ENCODE data around the gene SIPA1. TPM values are rescaled to one million over a fixed set of nuclear protein-coding genes. Genes with fewer than 3 reads are reported as not detected.

SIPA1 gene
- polyA plus RNA-seq, 1 experiment: 11.4 TPM

DNA sequence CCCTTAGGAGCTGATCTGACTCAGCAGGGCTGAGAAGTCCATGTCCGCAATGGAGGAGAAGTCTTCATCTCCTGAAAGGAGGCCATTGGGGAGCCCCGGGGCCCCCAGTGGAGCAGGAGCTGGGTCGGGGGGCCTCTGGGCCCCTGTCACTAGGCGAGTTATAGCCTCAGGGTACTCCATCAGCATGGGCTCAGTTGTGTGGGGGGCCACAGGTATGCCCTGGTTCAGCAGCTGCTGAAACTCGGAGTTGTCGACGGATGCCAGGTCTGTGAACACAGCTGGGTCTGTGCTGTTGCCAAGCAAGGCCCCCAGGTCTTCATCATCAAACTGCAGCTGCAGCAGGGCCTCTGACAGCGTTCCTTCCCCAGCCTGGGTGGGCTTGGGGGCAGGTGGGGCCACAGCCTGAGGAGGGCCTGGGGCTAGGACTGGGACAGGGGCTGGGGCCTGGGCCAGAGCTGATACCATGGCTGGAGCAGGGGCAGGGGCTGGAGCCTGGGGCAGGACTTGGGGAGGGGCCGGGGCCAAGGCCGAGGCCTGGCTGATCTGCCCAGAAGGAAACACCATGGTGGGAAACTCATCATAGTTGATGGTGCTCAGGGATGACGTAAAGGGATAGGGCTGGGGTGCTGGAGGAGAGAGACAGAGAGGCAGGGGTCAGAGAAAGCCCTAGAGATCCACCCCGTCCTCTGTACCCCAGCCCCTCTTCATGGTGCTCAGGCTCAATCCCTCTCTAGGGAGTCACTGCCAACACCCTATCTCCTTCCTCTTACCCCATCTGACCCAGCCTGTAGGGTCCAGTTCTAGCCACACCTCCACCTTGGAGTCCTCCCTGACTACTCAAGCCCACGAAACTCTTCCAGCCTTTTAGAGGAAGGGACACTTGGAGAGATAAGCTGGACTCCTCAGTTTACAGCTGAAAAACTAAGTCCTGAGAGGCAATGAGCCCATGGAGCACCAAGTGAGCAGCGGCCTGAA, 16.8 kb downstream of the SIPA1 start:
- CTCF ChIA-PET: no interaction called here
- peak overlapping the region; percentile 31 for H3K27ac ChIP-seq (ENCODE audit: low read depth, low read length)

DNA sequence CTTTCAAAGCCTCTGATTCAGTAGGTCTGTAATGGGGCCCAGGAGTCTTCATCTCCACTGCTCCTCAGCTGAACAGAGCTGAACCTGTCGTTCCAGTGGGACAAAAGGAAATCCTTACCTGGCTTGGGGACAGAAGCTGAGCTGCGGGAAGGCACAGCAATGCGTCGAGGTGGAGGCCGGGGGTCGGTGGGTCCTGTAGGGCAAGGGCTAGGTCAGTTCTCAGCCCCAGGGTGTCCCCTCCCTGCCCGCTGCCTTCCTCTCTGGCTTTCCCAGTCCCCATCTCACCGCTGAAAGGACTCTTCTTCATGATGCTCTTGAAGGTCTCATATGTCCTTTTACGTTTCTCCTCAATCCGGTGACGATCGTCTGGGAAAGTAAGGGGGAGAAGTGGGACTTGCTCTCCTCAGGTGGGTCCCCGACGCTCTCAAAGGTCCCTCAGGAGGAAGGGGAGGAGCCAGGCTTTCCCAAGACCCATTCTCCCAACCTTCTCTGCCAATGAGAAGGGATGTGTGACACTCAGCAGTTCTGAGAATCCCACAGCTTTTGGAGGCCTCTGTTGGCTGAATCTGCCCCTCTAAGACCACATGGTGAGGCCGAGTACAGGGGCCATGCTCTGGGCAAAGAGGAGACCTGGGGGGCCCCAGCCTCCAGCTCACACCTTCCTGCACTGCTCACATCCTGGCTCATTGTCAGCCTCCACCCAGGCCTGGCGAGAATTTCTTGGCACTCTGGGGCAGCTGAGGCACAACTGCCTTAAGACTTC, 17.9 kb downstream of the SIPA1 start:
- DNase-seq (ENCODE audit: low read depth, low spot score): no peak
- Histone ChIP-seq H3K27ac (ENCODE audit: low read depth, low read length) (no peak overlapping the region), H3K27me3 (ENCODE audit: control insufficient read depth, insufficient read depth, low read length) (no peaks in the 10 kb centered on the region), H3K4me3 (ENCODE audit: low read depth, low read length) (no peak overlapping the region), H3K9me3 (ENCODE audit: control insufficient read depth, insufficient read depth, low read length) (no peaks in the 10 kb centered on the region)
- TF ChIP-seq, protein P1, sequence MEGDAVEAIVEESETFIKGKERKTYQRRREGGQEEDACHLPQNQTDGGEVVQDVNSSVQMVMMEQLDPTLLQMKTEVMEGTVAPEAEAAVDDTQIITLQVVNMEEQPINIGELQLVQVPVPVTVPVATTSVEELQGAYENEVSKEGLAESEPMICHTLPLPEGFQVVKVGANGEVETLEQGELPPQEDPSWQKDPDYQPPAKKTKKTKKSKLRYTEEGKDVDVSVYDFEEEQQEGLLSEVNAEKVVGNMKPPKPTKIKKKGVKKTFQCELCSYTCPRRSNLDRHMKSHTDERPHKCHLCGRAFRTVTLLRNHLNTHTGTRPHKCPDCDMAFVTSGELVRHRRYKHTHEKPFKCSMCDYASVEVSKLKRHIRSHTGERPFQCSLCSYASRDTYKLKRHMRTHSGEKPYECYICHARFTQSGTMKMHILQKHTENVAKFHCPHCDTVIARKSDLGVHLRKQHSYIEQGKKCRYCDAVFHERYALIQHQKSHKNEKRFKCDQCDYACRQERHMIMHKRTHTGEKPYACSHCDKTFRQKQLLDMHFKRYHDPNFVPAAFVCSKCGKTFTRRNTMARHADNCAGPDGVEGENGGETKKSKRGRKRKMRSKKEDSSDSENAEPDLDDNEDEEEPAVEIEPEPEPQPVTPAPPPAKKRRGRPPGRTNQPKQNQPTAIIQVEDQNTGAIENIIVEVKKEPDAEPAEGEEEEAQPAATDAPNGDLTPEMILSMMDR (IDR thresholded peaks at IDR 0.05; ENCODE audit: low read depth, low read length): no peak
- CTCF ChIA-PET: no interaction called here
- POLR2A ChIA-PET: no interaction called here

More for the DNA sequence above, 16.8 kb downstream of the SIPA1 start:
- Histone ChIP-seq H3K4me3 (ENCODE audit: low read depth, low read length) (no peak overlapping the region), H3K27me3 (ENCODE audit: control insufficient read depth, insufficient read depth, low read length) (no peaks in the 10 kb centered on the region), H3K9me3 (ENCODE audit: control insufficient read depth, insufficient read depth, low read length) (no peaks in the 10 kb centered on the region)
- TF ChIP-seq, protein P1 (IDR thresholded peaks at IDR 0.05; ENCODE audit: low read depth, low read length): no peak
- POLR2A ChIA-PET: interaction anchor here (0.6 to 3.3 kb wide), 4 partner anchors 9 to 347 kb away, joined by 3 to 24 read pairs (median 4); partner anchors contain the start of genes EIF1AD, RELA and SCYL1
- DNase-seq (ENCODE audit: low read depth, low spot score): no peak

DNA sequence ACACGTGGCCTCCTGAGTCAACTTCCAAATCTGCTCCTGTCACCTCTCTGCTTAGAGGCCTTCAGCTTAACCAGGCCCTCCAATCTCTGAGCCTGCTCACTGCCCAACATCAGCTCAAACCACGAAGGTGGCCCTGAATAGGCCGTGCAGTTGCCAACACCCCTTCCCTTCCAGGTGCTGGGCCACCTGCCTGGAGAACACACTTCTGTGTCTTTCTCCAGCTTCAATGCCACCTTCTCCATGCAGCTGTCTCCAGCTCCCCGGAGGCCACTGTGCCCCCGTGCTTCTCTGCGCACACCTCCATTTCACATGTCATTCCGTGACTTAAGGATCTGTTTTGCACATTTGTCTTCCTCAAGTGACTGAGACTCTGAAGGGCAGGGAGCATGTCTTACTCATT, 19.5 kb downstream of the SIPA1 start:
- ChIA-PET CTCF (no interaction called here), POLR2A (interaction anchor here (1.2 kb wide), 2 partner anchors 19 to 42 kb away, joined by 5 read pairs; partner anchors contain the start of gene PCNX3)
- Histone ChIP-seq H3K27me3 (ENCODE audit: control insufficient read depth, insufficient read depth, low read length) (no peaks in the 10 kb centered on the region), H3K9me3 (ENCODE audit: control insufficient read depth, insufficient read depth, low read length) (no peaks in the 10 kb centered on the region), H3K27ac (ENCODE audit: low read depth, low read length) (no peak overlapping the region), H3K4me3 (ENCODE audit: low read depth, low read length) (no peak overlapping the region)
- DNase-seq (ENCODE audit: low read depth, low spot score): no peak
- TF ChIP-seq, protein P1 (IDR thresholded peaks at IDR 0.05; ENCODE audit: low read depth, low read length): no peak

DNA sequence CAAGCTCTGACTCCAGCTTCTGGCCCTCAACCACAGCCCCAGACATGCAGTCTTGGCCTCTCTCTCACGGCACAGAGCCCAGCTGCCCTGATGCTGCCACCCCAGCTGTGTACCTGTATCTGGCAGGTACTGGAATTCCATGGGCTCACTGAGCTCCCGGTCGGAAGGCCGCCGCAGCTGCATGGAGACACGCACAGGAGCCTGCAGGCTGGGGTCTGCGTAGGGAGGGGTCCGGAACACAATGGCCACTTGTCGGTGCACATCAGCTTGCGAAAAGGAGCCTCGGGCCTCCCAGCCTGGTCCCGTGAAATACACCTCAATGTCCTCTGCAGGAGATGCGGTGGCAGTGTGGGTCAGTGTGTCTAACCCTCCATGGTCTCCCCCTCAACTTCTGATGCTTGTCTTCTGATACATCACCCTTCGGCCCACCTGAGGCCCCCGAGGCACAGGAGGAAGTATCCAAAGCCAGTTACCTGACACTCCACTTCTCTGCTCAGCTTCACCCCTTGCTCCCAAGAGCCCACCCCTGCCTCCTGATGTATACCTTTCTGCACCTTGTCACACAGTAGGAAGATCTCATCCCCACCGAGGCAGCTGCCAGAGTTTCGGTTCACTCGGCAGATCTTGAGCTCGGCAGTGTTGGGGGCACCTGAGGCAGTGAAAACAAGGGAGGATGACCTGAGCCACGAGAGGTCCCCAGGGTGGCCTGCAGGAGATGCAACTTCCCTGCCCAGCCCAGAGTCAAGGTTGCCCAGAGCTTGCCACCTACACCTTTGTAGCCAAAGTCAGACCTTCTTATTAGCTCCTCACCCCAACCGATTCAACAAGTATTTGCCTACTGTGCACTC, 20.5 kb downstream of the SIPA1 start:
- TF ChIP-seq, protein P1 (IDR thresholded peaks at IDR 0.05; ENCODE audit: low read depth, low read length): no peak
- no peaks in the 10 kb centered on the region for H3K9me3 ChIP-seq (ENCODE audit: control insufficient read depth, insufficient read depth, low read length)
- POLR2A ChIA-PET: interaction anchor here (1.2 kb wide), 1 partner anchor 43 kb away, joined by 5 read pairs; the partner anchor contains the start of gene PCNX3
- CTCF ChIA-PET: interaction anchor here (0.6 kb wide), 1 partner anchor 200 kb away, joined by 4 read pairs; no protein-coding TSS in a partner anchor
- DNase-seq (ENCODE audit: low read depth, low spot score): no peak
- H3K27ac ChIP-seq (ENCODE audit: low read depth, low read length): no peak overlapping the region
- no peaks in the 10 kb centered on the region for H3K27me3 ChIP-seq (ENCODE audit: control insufficient read depth, insufficient read depth, low read length)
- no peak overlapping the region for H3K4me3 ChIP-seq (ENCODE audit: low read depth, low read length)
